ENCODE data around the gene OR4M1. TPM values are rescaled to one million over a fixed set of nuclear protein-coding genes. Genes with fewer than 3 reads are reported as not detected.
"Not testable (repeated sequence)": the region's sequence is repeated elsewhere in the genome, so short reads cannot be mapped to it uniquely, and the experiment has no call there.

Gene OR4M1
- not detected in 2 replicates for total RNA-seq (2014; rRNA removed; shearing (Covaris generic))

- not testable (repeated sequence) for H3K36me3 ChIP-seq; H3K4me1 ChIP-seq; H3K27me3 ChIP-seq; H3K9me3 ChIP-seq (replicated peaks); H3K27ac ChIP-seq; DNase-seq; H3K4me3 ChIP-seq
Measured at GRCh38 chr14:19773204-19773603, at the start of gene OR4M1. Gene OR4M1, plus strand, starts transcription at chr14:19773504. Its CDS starts 6,819 bp downstream, at chr14:19780323.

GRCh38 chr14:19729359-19729758, 43.9 kb upstream of the OR4M1 start:
- Histone ChIP-seq H3K9me3 (replicated peaks) (no peaks in the 10 kb centered on the region), H3K27me3 (no peaks in the 10 kb centered on the region), H3K4me1 (no peaks in the 10 kb centered on the region), H3K4me3 (no peak overlapping the region), H3K27ac (no peak overlapping the region), H3K36me3 (no peaks in the 10 kb centered on the region)
- no peak for DNase-seq

- Histone ChIP-seq H3K27ac (no peak overlapping the region), H3K4me3 (no peak overlapping the region), H3K4me1 (no peaks in the 10 kb centered on the region), H3K9me3 (replicated peaks) (no peaks in the 10 kb centered on the region), H3K36me3 (no peaks in the 10 kb centered on the region), H3K27me3 (no peaks in the 10 kb centered on the region)
- DNase-seq = no peak
Measured at GRCh38 chr14:19729763-19730162, 43.5 kb upstream of the OR4M1 start.

GRCh38 chr14:19733893-19734292, 39.4 kb upstream of the OR4M1 start:
- H3K4me1 ChIP-seq; H3K27ac ChIP-seq; H3K9me3 ChIP-seq (replicated peaks); H3K36me3 ChIP-seq; DNase-seq; H3K4me3 ChIP-seq; H3K27me3 ChIP-seq: not testable (repeated sequence)

- Histone ChIP-seq H3K4me3 (no peak within 1 kb of the TSS), H3K9me3 (replicated peaks) (no peaks in the 10 kb centered on the region), H3K27ac (no peak within 1 kb of the TSS), H3K36me3 (no peaks in the 10 kb centered on the region), H3K27me3 (no peaks in the 10 kb centered on the region), H3K4me1 (no peaks in the 10 kb centered on the region)
- DNase-seq = peak; percentile 7 to 46
Measured at GRCh38 chr14:19743256-19743655, 30.0 kb upstream of the OR4M1 start, which contains the start of gene OR4Q3. Gene OR4Q3, plus strand, starts transcription at chr14:19743571.

GRCh38 chr14:19752316-19752715, 21.0 kb upstream of the OR4M1 start:
- not testable (repeated sequence) for H3K36me3 ChIP-seq; H3K4me1 ChIP-seq; H3K4me3 ChIP-seq; H3K9me3 ChIP-seq (replicated peaks); H3K27ac ChIP-seq; H3K27me3 ChIP-seq
- DNase-seq = peak in 1 of 2 experiments; percentile 9

GRCh38 chr14:19754172-19754571, 19.1 kb upstream of the OR4M1 start:
- H3K27ac ChIP-seq = no peak overlapping the region
- no peak for DNase-seq
- H3K4me3 ChIP-seq = no peak overlapping the region
- no peaks in the 10 kb centered on the region for H3K4me1 ChIP-seq
- H3K36me3 ChIP-seq = no peaks in the 10 kb centered on the region
- H3K27me3 ChIP-seq = no peaks in the 10 kb centered on the region
- H3K9me3 ChIP-seq (replicated peaks) = no peaks in the 10 kb centered on the region

GRCh38 chr14:19771491-19771890, 1.8 kb upstream of the OR4M1 start:
- not testable (repeated sequence) for H3K27ac ChIP-seq, H3K4me1 ChIP-seq, H3K27me3 ChIP-seq

GRCh38 chr14:19771895-19772430, 1.3 kb upstream of the OR4M1 start:
- Histone ChIP-seq H3K27ac (no peak overlapping the region), H3K4me3 (no peak overlapping the region), H3K4me1 (no peaks in the 10 kb centered on the region), H3K27me3 (no peaks in the 10 kb centered on the region), H3K9me3 (replicated peaks) (no peaks in the 10 kb centered on the region), H3K36me3 (no peaks in the 10 kb centered on the region)
- no peak for DNase-seq

More at GRCh38 chr14:19771491-19771890, 1.8 kb upstream of the OR4M1 start:
- H3K4me3 ChIP-seq; DNase-seq; H3K36me3 ChIP-seq; H3K9me3 ChIP-seq (replicated peaks): not testable (repeated sequence)

GRCh38 chr14:19772454-19772853, 850 bp upstream of the OR4M1 start:
- H3K27me3 ChIP-seq; H3K36me3 ChIP-seq; DNase-seq; H3K4me3 ChIP-seq; H3K27ac ChIP-seq; H3K4me1 ChIP-seq; H3K9me3 ChIP-seq (replicated peaks): not testable (repeated sequence)

GRCh38 chr14:19775587-19775986, 2.3 kb downstream of the OR4M1 start:
- Histone ChIP-seq H3K27ac (no peak overlapping the region), H3K4me3 (no peak overlapping the region), H3K27me3 (no peaks in the 10 kb centered on the region), H3K9me3 (replicated peaks) (no peaks in the 10 kb centered on the region), H3K4me1 (no peaks in the 10 kb centered on the region), H3K36me3 (no peaks in the 10 kb centered on the region)
- DNase-seq = no peak

- H3K4me3 ChIP-seq; H3K27me3 ChIP-seq; H3K27ac ChIP-seq; H3K36me3 ChIP-seq; H3K9me3 ChIP-seq (replicated peaks); DNase-seq; H3K4me1 ChIP-seq: not testable (repeated sequence)
Measured at GRCh38 chr14:19785848-19786247, 12.5 kb downstream of the OR4M1 start.

GRCh38 chr14:19787318-19787717, 14.0 kb downstream of the OR4M1 start:
- not testable (repeated sequence) for DNase-seq; H3K27me3 ChIP-seq; H3K4me1 ChIP-seq; H3K9me3 ChIP-seq (replicated peaks); H3K4me3 ChIP-seq; H3K27ac ChIP-seq; H3K36me3 ChIP-seq

GRCh38 chr14:19788150-19788549, 14.8 kb downstream of the OR4M1 start:
- H3K9me3 ChIP-seq (replicated peaks); DNase-seq; H3K27me3 ChIP-seq; H3K4me1 ChIP-seq; H3K36me3 ChIP-seq; H3K27ac ChIP-seq; H3K4me3 ChIP-seq: not testable (repeated sequence)

- DNase-seq; H3K4me1 ChIP-seq; H3K9me3 ChIP-seq (replicated peaks); H3K36me3 ChIP-seq; H3K27me3 ChIP-seq; H3K27ac ChIP-seq; H3K4me3 ChIP-seq: not testable (repeated sequence)
Measured at GRCh38 chr14:19796520-19797108, 23.3 kb downstream of the OR4M1 start.

- Histone ChIP-seq H3K4me3 (no peak overlapping the region), H3K4me1 (no peaks in the 10 kb centered on the region), H3K9me3 (replicated peaks) (no peaks in the 10 kb centered on the region), H3K36me3 (no peaks in the 10 kb centered on the region), H3K27ac (no peak overlapping the region), H3K27me3 (no peaks in the 10 kb centered on the region)
- DNase-seq = no peak
Measured at GRCh38 chr14:19799880-19800279, 26.6 kb downstream of the OR4M1 start.
